RPMI7951 (cell line): ENCODE results near the gene NME7. TPM values are rescaled to one million over a fixed set of nuclear protein-coding genes. Genes with fewer than 3 reads are reported as not detected.

ENCODE experiments used
- DNase-seq: peaks from one replicate; pipeline ENCODE4 v3.0.0-alpha.2; 2012; ENCODE audit warnings: low read depth
- total RNA-seq: library from RNA; depleted of rRNA; stranded (reverse); fragments of >200 nt; shearing (Covaris generic); gene quantifications from 2 replicates; pipeline ENCODE4 v1.2.3, GENCODE V29; 2014

The NME7 gene
- total RNA-seq, 1 experiment from 2014 or later: 31.1 TPM

GRCh38 chr1:169107603-169108208 is 259.9 kb downstream of the NME7 start:
- DNase-seq: peak; percentile 33

- peak; percentile 27 for DNase-seq
Measured at GRCh38 chr1:169106921-169107602, 260.5 kb downstream of the NME7 start.

DNA sequence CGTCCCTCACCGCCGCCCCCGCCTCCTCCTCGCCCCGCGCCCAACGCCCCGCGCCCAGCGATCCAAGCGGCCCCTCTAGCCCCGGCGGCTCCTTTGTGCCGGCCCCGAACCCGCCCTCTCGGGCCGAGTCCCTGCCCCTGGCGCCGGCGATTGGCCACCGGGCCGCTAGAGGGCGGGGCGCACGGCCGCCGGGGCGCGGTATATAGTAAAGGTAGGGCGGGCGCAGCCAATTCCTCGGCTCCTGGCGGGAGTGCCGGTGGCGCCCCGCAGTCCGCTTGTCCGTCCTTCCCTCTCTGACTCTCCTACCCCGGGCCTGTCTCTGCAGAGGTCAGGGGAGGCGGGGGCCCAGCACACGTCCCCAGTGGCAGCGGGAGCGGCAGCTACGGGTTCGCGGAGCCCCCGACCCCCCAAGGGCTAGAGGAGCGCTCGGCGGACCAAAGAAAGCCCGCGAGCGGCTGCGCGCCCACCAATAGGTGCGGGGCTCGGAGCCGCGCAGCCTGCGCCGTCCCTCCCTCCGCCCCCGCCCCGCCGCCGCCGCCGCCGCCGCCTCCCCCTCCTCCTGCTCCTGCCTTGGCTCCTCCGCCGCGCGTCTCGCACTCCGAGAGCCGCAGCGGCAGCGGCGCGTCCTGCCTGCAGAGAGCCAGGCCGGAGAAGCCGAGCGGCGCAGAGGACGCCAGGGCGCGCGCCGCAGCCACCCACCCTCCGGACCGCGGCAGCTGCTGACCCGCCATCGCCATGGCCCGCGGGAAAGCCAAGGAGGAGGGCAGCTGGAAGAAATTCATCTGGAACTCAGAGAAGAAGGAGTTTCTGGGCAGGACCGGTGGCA is 261.3 kb downstream of the NME7 start, which contains the start of gene ATP1B1:
Gene ATP1B1, plus strand, starts transcription at position 596 of the 826 bp plus-strand sequence. Its CDS starts 140 bp downstream, at position 736.
- peak; percentile 80 for DNase-seq

- peak; percentile 72 for DNase-seq
Measured at GRCh38 chr1:169105434-169106094, 262.0 kb downstream of the NME7 start.

GRCh38 chr1:169105087-169105433 is 262.5 kb downstream of the NME7 start:
- no peak for DNase-seq

GRCh38 chr1:169103480-169103893 is 264.1 kb downstream of the NME7 start:
- DNase-seq: no peak

- no peak for DNase-seq
Measured at GRCh38 chr1:169103002-169103401, 264.6 kb downstream of the NME7 start.

GRCh38 chr1:169102567-169102966 is 265.0 kb downstream of the NME7 start:
- peak; percentile 76 for DNase-seq

DNA sequence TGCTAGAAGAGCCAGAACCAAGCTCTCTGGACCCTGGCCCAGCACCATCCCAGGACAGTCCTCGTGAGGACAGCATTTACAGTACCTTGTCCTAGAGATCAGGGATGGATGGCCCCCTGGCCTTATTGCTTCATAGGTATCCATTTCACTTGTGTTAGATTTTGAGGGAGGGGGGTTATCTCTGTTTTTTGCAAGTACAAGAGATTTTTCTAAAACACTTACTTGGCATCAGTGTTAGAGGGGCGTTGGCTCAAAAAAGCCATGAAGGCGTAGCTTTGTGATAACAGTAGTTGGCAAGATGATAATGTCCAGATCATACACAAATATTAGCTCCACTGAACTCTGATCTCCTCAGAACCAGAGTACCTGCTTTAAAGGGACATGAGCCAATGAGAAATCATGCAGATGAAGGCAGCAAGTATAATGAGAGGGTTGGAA is 266.9 kb downstream of the NME7 start:
- no peak for DNase-seq

DNA sequence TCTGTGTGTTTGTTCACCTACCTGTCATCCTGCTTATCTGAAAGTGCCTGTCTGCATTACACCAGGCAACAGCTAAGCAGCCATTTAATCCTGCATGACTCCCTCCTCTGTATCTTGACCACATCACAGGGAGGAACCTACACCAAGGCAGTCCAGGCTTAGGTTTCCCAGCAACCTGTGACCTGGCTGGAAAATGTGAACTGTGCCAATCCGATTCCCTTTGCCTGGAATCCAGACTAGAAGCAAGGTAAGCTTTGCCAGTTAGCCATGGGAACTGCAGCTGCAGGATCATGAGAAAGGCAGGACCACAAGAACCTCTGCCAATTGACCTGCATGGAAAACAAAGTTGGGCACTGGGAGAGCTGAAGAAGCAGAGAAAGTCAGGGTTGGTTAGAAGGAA is 267.4 kb downstream of the NME7 start:
- DNase-seq: no peak

DNA sequence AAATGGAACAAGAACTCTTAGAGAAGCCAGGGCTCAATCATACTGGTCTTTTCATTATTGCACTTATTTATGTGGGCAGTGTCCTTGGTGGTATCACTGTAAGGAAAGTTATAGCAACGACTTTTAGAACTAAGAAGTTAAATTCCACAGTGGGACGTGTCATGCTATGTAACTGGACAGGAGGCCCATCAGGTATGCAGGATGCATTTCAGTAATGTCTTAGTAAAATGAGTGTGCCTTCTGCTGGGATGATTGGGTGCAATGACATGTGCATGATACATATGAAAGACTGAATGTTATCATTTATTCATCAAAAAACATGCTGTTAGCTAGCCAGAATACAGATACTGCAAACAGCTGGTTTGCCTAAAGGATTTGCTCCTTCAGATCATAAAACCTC is 268.0 kb downstream of the NME7 start:
- DNase-seq: no peak

DNA sequence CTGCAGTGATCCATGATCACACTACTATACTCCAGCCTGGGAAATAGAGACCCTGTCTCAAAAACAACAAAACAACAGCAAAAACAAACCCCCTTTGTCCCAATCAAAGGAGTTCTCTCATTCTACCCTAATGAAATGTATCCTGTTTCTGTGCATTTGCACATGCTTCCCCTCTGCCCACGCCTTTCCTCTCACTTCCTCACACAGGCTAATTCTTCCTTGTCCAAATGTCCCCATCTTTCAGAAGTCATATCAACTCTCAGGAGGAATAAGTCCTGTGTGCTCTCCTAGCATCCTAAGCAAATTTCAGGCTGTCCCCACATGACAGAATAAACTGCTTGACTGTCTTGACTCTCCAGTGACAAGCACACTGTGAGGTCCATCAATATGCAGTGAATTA is 269.2 kb downstream of the NME7 start:
- DNase-seq: no peak

- DNase-seq: no peak
Measured at GRCh38 chr1:169094897-169095569, 272.6 kb downstream of the NME7 start.

GRCh38 chr1:169092399-169092798 is 275.2 kb downstream of the NME7 start:
- no peak for DNase-seq

DNA sequence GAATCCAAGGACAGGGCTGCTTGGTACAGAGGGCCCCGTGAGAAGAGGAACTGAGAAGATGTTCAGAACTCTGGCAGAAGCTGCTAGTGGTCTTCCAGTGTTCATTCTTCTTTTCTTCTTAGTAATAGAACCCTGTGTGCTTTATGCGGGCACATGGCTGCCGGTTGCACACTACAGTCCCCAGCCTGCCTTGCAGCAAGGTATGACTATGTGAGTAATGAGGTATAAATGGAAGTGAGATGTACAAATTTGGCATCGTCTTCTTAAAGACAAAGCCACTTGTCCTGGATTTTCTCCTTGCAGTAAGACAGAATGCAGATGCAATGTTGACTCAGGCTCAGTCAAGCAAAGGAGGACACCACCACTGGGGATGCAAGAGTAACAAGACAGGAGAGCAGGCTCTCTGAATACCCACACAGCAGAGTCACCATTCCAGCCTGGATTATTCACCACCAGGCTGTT is 276.1 kb downstream of the NME7 start:
- DNase-seq: no peak

- DNase-seq: no peak
Measured at GRCh38 chr1:169090900-169091311, 276.7 kb downstream of the NME7 start.

DNA sequence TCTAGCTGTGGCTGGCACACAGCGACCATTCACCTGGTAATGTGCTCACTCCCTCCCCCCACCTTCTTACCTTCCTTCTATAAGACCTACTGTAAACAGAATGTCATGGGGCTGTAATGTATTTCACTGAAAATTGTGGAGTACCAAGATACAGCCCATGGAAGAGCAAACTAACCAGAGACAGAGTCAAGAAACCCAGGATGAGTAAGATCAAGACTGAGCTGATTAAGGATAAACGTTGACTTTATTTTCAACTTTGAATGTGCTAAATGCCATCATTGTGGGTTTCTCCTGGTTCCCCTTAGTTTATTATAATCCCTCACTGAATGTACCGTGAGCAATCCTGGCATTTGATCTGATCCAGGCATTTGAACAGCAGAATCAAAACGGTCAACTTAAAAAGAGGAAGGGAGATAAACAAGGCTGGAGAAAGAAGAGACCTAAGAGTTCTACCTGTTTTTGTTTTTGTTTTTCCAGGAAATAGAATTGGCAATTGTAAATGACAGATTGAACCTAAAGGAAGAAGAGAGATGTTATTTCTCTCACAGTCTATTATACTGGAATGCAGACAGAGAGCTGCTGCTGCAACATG is 277.2 kb downstream of the NME7 start:
- no peak for DNase-seq

DNA sequence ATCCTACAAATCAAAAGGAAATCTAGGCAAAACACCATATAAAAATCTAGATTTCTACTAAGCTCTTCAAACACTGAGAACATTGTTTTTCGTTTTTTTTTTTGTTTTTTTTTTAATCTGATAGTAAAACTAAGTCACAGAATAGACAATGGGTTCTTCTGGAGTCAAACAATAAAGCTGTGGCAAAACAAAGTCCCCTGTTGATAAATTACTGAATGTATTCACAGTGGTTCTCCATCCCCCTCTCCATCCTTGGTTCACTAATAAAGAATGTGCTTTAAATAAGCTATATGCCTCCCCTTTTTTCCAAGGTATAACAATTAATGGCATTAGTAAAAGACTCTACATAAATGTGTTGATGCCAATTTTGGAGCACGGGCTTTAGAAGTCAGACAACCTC is 277.8 kb downstream of the NME7 start:
- DNase-seq: no peak

DNA sequence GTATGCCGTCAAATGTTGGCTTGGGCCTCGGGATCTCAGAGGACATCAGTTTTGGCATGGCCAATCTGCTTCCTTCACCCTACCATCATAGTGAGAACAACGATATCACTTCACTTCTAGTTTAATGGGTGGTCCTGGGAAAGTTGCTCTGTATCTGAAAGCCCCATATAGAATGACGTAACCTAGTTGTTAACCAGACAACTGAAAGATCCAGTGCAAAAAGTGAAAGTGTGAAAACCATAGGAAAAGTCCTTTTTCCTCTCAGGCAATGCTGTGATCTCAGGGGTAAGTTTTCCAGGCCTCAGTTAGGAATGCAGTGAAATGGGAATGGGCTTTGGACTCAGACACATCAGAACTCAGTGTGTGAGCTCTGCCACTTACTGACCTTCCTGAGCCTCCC is 279.7 kb downstream of the NME7 start:
- no peak for DNase-seq

DNA sequence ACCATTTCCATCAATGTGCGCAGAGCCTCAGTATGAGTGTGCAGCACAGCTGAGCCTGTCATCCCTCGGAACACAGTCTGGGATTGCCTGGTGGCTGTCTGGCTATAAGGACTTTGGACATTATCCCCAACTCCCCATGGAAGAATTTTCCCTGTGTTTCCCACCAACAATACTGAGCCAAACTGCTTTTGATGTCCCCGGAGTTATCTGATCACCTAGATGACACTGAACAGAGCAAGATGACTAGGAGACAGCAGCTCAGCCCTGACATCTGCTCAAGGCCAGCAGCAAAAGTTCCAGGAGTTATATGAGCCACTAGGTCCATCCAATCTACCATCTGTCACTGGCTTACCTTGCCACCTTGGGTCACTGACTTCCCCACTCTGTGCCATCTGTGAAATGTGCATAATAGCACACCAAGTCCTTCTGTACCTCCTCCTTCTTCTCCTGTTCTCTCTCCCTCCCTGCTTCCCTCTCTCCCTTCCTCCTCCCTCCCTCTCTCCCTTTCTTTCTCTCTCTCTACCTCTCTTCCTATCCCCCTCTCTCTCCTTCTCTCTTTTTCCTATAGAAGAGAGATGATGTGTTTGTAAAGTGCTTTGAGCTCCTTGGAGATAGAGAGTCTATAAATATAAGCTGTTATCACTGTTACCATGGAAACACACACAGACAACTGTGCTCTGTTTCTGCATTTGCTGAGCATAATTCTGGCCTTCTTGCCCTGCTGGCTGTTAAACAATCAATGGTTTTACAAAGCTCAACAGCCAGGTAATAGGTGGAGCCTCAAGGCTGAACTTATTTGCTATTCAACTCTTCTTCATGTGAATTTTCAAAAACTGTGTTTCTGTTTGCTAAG is 280.8 kb downstream of the NME7 start:
- peak; percentile 25 for DNase-seq
